HCT116 (cell line): Measurements from ENCODE around the gene COL21A1.

ENCODE experiments used
- CEBPB ChIP-seq: IDR thresholded peaks from 2 replicates; pipeline ENCODE4 v1.6.1; 2012; ENCODE audit warnings: low read depth
- CTCF ChIP-seq, 3 experiments: fragments of 200-600 bp in 1 of 3; sonication (generic) in 1 of 3; IDR thresholded peaks in 2 of 3; conservative IDR thresholded peaks in 1 of 3; 2 replicates each; pipeline ENCODE4 v1.5.1; 2012 to 2017; ENCODE audit warnings: low read depth in 2 of 3, low read length in 2 of 3, antibody characterized with exemption in 1 of 3, borderline replicate concordance in 1 of 3, control low read depth in 1 of 3, mild to moderate bottlenecking in 1 of 3, mixed read lengths in 1 of 3, mixed run types in 1 of 3, moderate library complexity in 1 of 3; ENCODE audit not compliant: insufficient read depth in 1 of 3
- EGR1 ChIP-seq: IDR thresholded peaks from 2 replicates; pipeline ENCODE4 v1.6.1; 2012; ENCODE audit warnings: low read depth
- EZH2 ChIP-seq: fragments of 200-600 bp; sonication (generic); IDR thresholded peaks from 2 replicates; pipeline ENCODE4 v1.6.1; 2017; ENCODE audit warnings: antibody characterized with exemption, mixed run types
- EZH2phosphoT487 ChIP-seq: fragments of 200-600 bp; IDR thresholded peaks from 2 replicates; pipeline ENCODE4 v1.6.1; 2018; ENCODE audit warnings: antibody characterized with exemption, borderline replicate concordance
- JUND ChIP-seq: IDR thresholded peaks from 2 replicates; pipeline ENCODE4 v1.6.1; 2012
- MAX ChIP-seq: IDR thresholded peaks from 2 replicates; pipeline ENCODE4 v1.6.1; 2012
- POLR2A ChIP-seq: IDR thresholded peaks from 2 replicates; pipeline ENCODE4 v1.7.0; 2011; ENCODE audit warnings: borderline replicate concordance; ENCODE audit not compliant: insufficient read depth, insufficient read length; ENCODE audit errors: extremely low read depth
- SIN3A ChIP-seq: IDR thresholded peaks from 2 replicates; pipeline ENCODE4 v1.6.1; 2012; ENCODE audit warnings: low read depth
- SP1 ChIP-seq: IDR thresholded peaks from 2 replicates; pipeline ENCODE4 v1.6.1; 2012; ENCODE audit warnings: low read depth
- YY1 ChIP-seq: IDR thresholded peaks from 2 replicates; pipeline ENCODE4 v1.6.1; 2011; ENCODE audit warnings: low read length, low read depth, moderate library complexity, mild to moderate bottlenecking; ENCODE audit not compliant: insufficient replicate concordance; ENCODE audit errors: extremely low read depth
- ZBTB33 ChIP-seq: IDR thresholded peaks from 2 replicates; pipeline ENCODE4 v1.6.1; 2011; ENCODE audit warnings: mild to moderate bottlenecking, low read length, moderate library complexity; ENCODE audit not compliant: insufficient replicate concordance; ENCODE audit errors: extremely low read depth
- ZFX ChIP-seq: fragments of 450-650 bp; IDR thresholded peaks from 2 replicates; pipeline ENCODE4 v1.6.1; 2017
- TF ChIP-seq, protein P1 (sequence below): IDR thresholded peaks from 2 replicates; pipeline ENCODE4 v1.6.1; 2012; ENCODE audit warnings: low read depth

DNA sequence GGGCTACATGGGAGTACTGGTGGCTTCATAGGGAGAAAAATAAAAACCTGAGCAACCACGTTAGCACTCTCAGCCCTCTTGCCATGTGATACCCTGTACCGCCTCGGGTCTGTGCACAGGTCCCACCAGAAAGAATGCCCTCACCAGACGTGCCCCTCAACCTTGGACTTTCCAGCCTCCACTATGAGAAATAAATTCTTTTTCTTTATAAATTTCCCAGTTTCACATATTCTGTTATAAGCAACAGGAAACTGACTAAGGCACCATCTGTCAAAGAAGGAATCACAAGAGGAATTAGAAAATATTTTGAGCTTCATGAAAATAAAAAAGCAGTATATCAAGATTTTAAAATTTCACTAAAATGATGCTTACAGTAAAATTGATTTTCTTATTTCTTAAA, 203.6 kb downstream of the COL21A1 start:
- no peak for TF ChIP-seq SP1
- no peak for TF ChIP-seq CTCF (IDR thresholded peaks at IDR 0.05 in 2 of 3, conservative IDR thresholded peaks at IDR 0.05 in 1 of 3; ENCODE audit: borderline replicate concordance in 1 of 3, insufficient read depth in 1 of 3, low read depth in 2 of 3, low read length in 2 of 3)
- no peak for TF ChIP-seq MAX
- TF ChIP-seq CEBPB = no peak
- no peak for TF ChIP-seq EZH2phosphoT487
- no peak for TF ChIP-seq YY1
- TF ChIP-seq, protein P1, sequence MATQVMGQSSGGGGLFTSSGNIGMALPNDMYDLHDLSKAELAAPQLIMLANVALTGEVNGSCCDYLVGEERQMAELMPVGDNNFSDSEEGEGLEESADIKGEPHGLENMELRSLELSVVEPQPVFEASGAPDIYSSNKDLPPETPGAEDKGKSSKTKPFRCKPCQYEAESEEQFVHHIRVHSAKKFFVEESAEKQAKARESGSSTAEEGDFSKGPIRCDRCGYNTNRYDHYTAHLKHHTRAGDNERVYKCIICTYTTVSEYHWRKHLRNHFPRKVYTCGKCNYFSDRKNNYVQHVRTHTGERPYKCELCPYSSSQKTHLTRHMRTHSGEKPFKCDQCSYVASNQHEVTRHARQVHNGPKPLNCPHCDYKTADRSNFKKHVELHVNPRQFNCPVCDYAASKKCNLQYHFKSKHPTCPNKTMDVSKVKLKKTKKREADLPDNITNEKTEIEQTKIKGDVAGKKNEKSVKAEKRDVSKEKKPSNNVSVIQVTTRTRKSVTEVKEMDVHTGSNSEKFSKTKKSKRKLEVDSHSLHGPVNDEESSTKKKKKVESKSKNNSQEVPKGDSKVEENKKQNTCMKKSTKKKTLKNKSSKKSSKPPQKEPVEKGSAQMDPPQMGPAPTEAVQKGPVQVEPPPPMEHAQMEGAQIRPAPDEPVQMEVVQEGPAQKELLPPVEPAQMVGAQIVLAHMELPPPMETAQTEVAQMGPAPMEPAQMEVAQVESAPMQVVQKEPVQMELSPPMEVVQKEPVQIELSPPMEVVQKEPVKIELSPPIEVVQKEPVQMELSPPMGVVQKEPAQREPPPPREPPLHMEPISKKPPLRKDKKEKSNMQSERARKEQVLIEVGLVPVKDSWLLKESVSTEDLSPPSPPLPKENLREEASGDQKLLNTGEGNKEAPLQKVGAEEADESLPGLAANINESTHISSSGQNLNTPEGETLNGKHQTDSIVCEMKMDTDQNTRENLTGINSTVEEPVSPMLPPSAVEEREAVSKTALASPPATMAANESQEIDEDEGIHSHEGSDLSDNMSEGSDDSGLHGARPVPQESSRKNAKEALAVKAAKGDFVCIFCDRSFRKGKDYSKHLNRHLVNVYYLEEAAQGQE = no peak
- TF ChIP-seq EZH2 = no peak
- TF ChIP-seq ZFX = no peak
- TF ChIP-seq POLR2A = no peak
- TF ChIP-seq EGR1 = no peak
- no peak for TF ChIP-seq ZBTB33
- no peak for TF ChIP-seq SIN3A
- TF ChIP-seq JUND = no peak
